ENCODE results near the gene ZCCHC7. TPM values are rescaled to one million over a fixed set of nuclear protein-coding genes. Genes with fewer than 3 reads are reported as not detected.

ZCCHC7 gene
- total and polyA plus RNA-seq, 2 of the 8 experiments (the other 6 are each of a cell fraction or from before 2014, with no cell fraction given) = 12.2 to 27.5 TPM

GRCh38 chr9:37340961-37341360 is 220.6 kb downstream of the ZCCHC7 start (continued):
- no peak for TF ChIP-seq CHD7 (IDR thresholded peaks at IDR 0.05; ENCODE audit: insufficient replicate concordance, low read length)
- TF ChIP-seq RNF2 (IDR thresholded peaks at IDR 0.05; ENCODE audit: borderline replicate concordance, low read depth, low read length, missing control alignments, poor library complexity, severe bottlenecking) = no peak
